Caco-2 (cell line): ENCODE measurements around the gene RPS6KC1. TPM values are rescaled to one million over a fixed set of nuclear protein-coding genes. Genes with fewer than 3 reads are reported as not detected.
"Not testable (repeated sequence)": the region's sequence is repeated elsewhere in the genome, so short reads cannot be mapped to it uniquely, and the experiment has no call there.

Source experiments
- BruUV-seq: library from RNA; stranded (reverse); fragments of 400-500 nt; replicated peaks from 2 replicates; lab custom pipeline; 2021; lab: Mats Ljungman, UMichigan
- CTCF ChIA-PET: fragments of 300-600 bp; sonication (Branson Sonifier 250); formaldehyde crosslinking; loops from one replicate; lab custom pipeline; 2022; ENCODE audit warnings: antibody characterized with exemption; lab: Charles Lee
- POLR2A ChIA-PET: fragments of 300-600 bp; sonication (Branson Sonifier 250); formaldehyde crosslinking; loops from one replicate; lab custom pipeline; 2022; ENCODE audit warnings: antibody characterized with exemption; lab: Charles Lee
- DNase-seq, 2 experiments: peaks; one replicate each; pipeline versions ENCODE4 v3.0.0 to v3.0.0-alpha.2; 2020 to 2022
- H3K27me3 ChIP-seq: replicated peaks from 2 replicates; pipeline ENCODE4 v1.6.0; 2011; ENCODE audit warnings: low read length; ENCODE audit not compliant: control insufficient read depth, insufficient read depth
- H3K36me3 ChIP-seq: 2 replicates; pipeline ENCODE4 v1.5.1; 2011; ENCODE audit warnings: low read length; ENCODE audit not compliant: control insufficient read depth, insufficient read depth
- H3K4me1 ChIP-seq: fragments of 250-450 bp; sonication (Bioruptor Pico); 2 replicates; pipeline ENCODE4 v1.5.1; 2020; ENCODE audit warnings: mild to moderate bottlenecking
- H3K4me3 ChIP-seq: 2 replicates; pipeline ENCODE4 v1.5.1; 2011; ENCODE audit warnings: low read depth, mild to moderate bottlenecking, control low read depth, low read length
- H3K9me3 ChIP-seq: fragments of 250-450 bp; sonication (Bioruptor Pico); 2 replicates; pipeline ENCODE4 v1.5.1; 2020; ENCODE audit warnings: mild to moderate bottlenecking, moderate library complexity
- H3K27ac Mint-ChIP-seq: one replicate; pipeline ENCODE4 v1.8.0; 2022; ENCODE audit warnings: mixed read lengths; ENCODE audit not compliant: unreplicated experiment
- H3K27me3 Mint-ChIP-seq: one replicate; pipeline ENCODE4 v1.8.0; 2022; ENCODE audit warnings: mixed read lengths; ENCODE audit not compliant: insufficient read depth, unreplicated experiment
- H3K36me3 Mint-ChIP-seq: one replicate; pipeline ENCODE4 v1.8.0; 2022; ENCODE audit warnings: mild to moderate bottlenecking, mixed read lengths; ENCODE audit not compliant: insufficient read depth, unreplicated experiment
- H3K4me1 Mint-ChIP-seq: one replicate; pipeline ENCODE4 v1.8.0; 2022; ENCODE audit warnings: low read depth, mixed read lengths; ENCODE audit not compliant: unreplicated experiment
- H3K4me3 Mint-ChIP-seq: one replicate; pipeline ENCODE4 v1.8.0; 2022; ENCODE audit warnings: mild to moderate bottlenecking, moderate library complexity, mixed read lengths; ENCODE audit not compliant: unreplicated experiment
- H3K9me3 Mint-ChIP-seq: one replicate; pipeline ENCODE4 v1.8.0; 2022; ENCODE audit warnings: mixed read lengths; ENCODE audit not compliant: unreplicated experiment
- CTCF ChIP-seq, 2 experiments: fragments of 200-600 bp in 1 of 2; IDR thresholded peaks; 1 replicate in 1 of 2; 2 replicates in 1 of 2; pipeline versions ENCODE4 v1.5.1 to v1.8.0; 2011 to 2022; ENCODE audit warnings: antibody characterized with exemption in 1 of 2, control low read depth in 1 of 2, inconsistent platforms in 1 of 2, low read depth in 1 of 2, low read length in 1 of 2, mild to moderate bottlenecking in 1 of 2, moderate library complexity in 1 of 2; ENCODE audit not compliant: insufficient read depth in 1 of 2, severe bottlenecking in 1 of 2, unreplicated experiment in 1 of 2
- intact Hi-C: fragments of 100-400 bp; cut with micrococcal nuclease; formaldehyde crosslinking; loops from one replicate; pipeline ENCODE4 v1.10.0; 2022; ENCODE audit not compliant: unreplicated experiment
- total RNA-seq: library from RNA; stranded (reverse); gene quantifications from 2 replicates; pipeline ENCODE4 v1.2.3, GENCODE V29; 2022

Gene RPS6KC1
- total RNA-seq, 1 experiment from 2014 or later: 16.4 TPM

GRCh38 chr1:213138391-213138790, 87.3 kb downstream of the RPS6KC1 start:
- Histone ChIP-seq H3K9me3 (no peaks in the 10 kb centered on the region), H3K4me1 (peaks cover 20% of the 10 kb centered on the region), H3K4me3 (no peak overlapping the region), H3K27me3 (no peaks in the 10 kb centered on the region), H3K36me3 (no peaks in the 10 kb centered on the region)
- no peaks in the 10 kb centered on the region for H3K36me3 Mint-ChIP-seq
- no peak for DNase-seq
- H3K27ac Mint-ChIP-seq: no peak overlapping the region
- no peaks in the 10 kb centered on the region for H3K27me3 Mint-ChIP-seq
- TF ChIP-seq CTCF (IDR thresholded peaks at IDR 0.05; ENCODE audit: insufficient read depth in 1 of 2, low read depth in 1 of 2, low read length in 1 of 2, severe bottlenecking in 1 of 2, unreplicated experiment in 1 of 2): no peak
- peaks cover 17% of the 10 kb centered on the region for H3K9me3 Mint-ChIP-seq
- ChIA-PET POLR2A (no interaction called here), CTCF (no interaction called here)
- intact Hi-C loops: no loop called here
- peaks cover 36% of the 10 kb centered on the region for H3K4me1 Mint-ChIP-seq
- no peak overlapping the region for H3K4me3 Mint-ChIP-seq
- BruUV-seq: no TSS peak

GRCh38 chr1:213138892-213139291, 87.9 kb downstream of the RPS6KC1 start:
- Histone ChIP-seq H3K4me1 (peaks cover 20% of the 10 kb centered on the region), H3K36me3 (no peaks in the 10 kb centered on the region), H3K9me3 (no peaks in the 10 kb centered on the region), H3K4me3 (no peak overlapping the region), H3K27me3 (no peaks in the 10 kb centered on the region)
- intact Hi-C loops: no loop called here
- Mint-ChIP-seq H3K27ac (no peak overlapping the region), H3K4me1 (peaks cover 35% of the 10 kb centered on the region), H3K9me3 (peaks cover 15% of the 10 kb centered on the region), H3K4me3 (no peak overlapping the region), H3K27me3 (no peaks in the 10 kb centered on the region), H3K36me3 (no peaks in the 10 kb centered on the region)
- CTCF ChIA-PET: no interaction called here
- no peak for DNase-seq
- no peak for TF ChIP-seq CTCF (IDR thresholded peaks at IDR 0.05; ENCODE audit: insufficient read depth in 1 of 2, low read depth in 1 of 2, low read length in 1 of 2, severe bottlenecking in 1 of 2, unreplicated experiment in 1 of 2)
- POLR2A ChIA-PET: no interaction called here
- BruUV-seq: no TSS peak

- Histone ChIP-seq H3K27me3 (no peaks in the 10 kb centered on the region), H3K9me3 (0 out of 2 replicates have a peak, but pooled peaks cover 11% of the 10 kb centered on the region), H3K4me3 (no peak overlapping the region), H3K4me1 (no peaks in the 10 kb centered on the region), H3K36me3 (no peaks in the 10 kb centered on the region)
- Mint-ChIP-seq H3K9me3 (peaks cover 20% of the 10 kb centered on the region), H3K36me3 (peaks cover 18% of the 10 kb centered on the region), H3K4me1 (no peaks in the 10 kb centered on the region), H3K4me3 (no peak overlapping the region), H3K27me3 (no peaks in the 10 kb centered on the region), H3K27ac (no peak overlapping the region)
- intact Hi-C loops: no loop called here
- BruUV-seq: no TSS peak
- POLR2A ChIA-PET: no interaction called here
- DNase-seq: no peak
- CTCF ChIA-PET: no interaction called here
- no peak for TF ChIP-seq CTCF (IDR thresholded peaks at IDR 0.05; ENCODE audit: insufficient read depth in 1 of 2, low read depth in 1 of 2, low read length in 1 of 2, severe bottlenecking in 1 of 2, unreplicated experiment in 1 of 2)
Observed at GRCh38 chr1:213148905-213149304, 97.9 kb downstream of the RPS6KC1 start.

- H3K4me3 Mint-ChIP-seq, H3K4me1 Mint-ChIP-seq, H3K27ac Mint-ChIP-seq, DNase-seq, POLR2A ChIA-PET, H3K4me3 ChIP-seq, intact Hi-C loops, H3K27me3 ChIP-seq, CTCF ChIA-PET, H3K4me1 ChIP-seq, H3K27me3 Mint-ChIP-seq, BruUV-seq, H3K36me3 ChIP-seq: not testable (repeated sequence)
- Mint-ChIP-seq H3K36me3 (peaks cover 19% of the 10 kb centered on the region), H3K9me3 (peaks cover 20% of the 10 kb centered on the region)
- 0 out of 2 replicates have a peak, but pooled peaks cover 11% of the 10 kb centered on the region for H3K9me3 ChIP-seq
Observed at GRCh38 chr1:213150090-213150489, 99.0 kb downstream of the RPS6KC1 start.
